CD4-positive, alpha-beta T cell treated with Interleukin-17A for 4 hours (primary cell): ENCODE data around the gene RAB31.
"Not testable (repeated sequence)": the region's sequence is repeated elsewhere in the genome, so short reads cannot be mapped to it uniquely, and the experiment has no call there.

Source experiments
- DNase-seq: peaks from one replicate; pipeline ENCODE4 v3.0.0-alpha.2; 2020; ENCODE audit warnings: mixed read lengths

Gene RAB31

GRCh38 chr18:9764011-9764481 is 55.9 kb downstream of the RAB31 start:
- DNase-seq = no peak

DNA sequence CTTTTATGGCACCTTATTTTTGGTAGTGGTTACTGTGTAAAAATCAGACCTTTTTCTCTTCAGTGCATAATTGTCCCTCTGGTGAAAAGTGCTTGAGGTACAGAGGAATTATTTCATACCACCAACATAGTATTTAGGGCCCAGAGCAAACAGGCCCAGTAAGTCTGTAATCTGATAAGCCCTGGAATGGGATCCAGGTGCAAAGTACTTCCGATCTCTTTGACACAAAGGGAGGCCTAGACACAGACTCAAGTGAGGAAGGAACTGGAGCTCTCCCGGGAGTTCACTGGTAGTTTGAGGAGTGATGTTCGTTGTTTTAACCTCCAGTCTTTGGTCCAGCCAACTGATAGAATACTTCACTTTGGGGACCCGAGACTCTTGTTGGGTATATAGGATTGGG is 57.4 kb downstream of the RAB31 start:
- no peak for DNase-seq

DNA sequence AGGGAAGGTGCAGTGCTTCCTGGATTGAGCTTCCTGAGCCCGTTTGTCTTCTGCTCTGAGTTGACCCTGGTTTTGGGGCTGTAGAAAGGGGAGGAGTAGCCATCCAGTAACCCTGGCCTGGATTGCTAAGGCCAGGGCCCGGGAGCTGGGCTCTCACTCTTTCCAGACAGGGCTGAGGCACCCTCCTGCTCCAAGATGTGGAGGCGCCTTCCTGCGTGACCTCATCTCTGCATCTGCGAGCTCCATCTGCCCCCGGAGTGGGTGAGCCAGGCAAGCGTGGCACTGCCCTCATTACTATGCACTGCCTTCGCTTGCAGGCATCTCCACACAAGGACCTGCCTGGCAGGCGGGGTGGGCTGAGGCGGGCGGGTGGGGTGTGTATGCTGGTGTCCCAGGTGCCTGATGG is 58.0 kb downstream of the RAB31 start:
- no peak for DNase-seq

GRCh38 chr18:9766740-9767139 is 58.6 kb downstream of the RAB31 start:
- DNase-seq = no peak

GRCh38 chr18:9768071-9768691 is 60.1 kb downstream of the RAB31 start:
- not testable (repeated sequence) for DNase-seq

DNA sequence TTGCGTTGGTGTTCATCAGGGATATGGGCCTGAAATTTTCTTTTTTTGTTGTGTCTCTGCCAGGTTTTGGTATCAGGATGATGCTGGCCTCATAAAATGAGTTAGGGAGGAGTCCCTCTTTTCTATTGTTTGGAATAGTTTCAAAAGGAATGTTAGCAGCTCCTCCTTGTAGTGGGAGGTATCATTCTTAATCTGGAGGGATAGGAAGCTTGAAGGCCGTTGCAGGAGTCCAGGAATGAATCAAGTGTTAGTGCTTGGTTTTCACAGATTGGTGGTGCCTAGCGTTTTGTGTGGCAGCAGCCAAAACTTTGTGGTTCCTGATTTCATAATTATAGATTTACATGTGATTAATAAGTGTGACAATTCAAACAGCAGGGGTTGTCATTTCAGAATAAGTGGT is 62.0 kb downstream of the RAB31 start:
- not testable (repeated sequence) for DNase-seq

GRCh38 chr18:9771261-9771976 is 63.3 kb downstream of the RAB31 start:
- peak; percentile 45 for DNase-seq

DNA sequence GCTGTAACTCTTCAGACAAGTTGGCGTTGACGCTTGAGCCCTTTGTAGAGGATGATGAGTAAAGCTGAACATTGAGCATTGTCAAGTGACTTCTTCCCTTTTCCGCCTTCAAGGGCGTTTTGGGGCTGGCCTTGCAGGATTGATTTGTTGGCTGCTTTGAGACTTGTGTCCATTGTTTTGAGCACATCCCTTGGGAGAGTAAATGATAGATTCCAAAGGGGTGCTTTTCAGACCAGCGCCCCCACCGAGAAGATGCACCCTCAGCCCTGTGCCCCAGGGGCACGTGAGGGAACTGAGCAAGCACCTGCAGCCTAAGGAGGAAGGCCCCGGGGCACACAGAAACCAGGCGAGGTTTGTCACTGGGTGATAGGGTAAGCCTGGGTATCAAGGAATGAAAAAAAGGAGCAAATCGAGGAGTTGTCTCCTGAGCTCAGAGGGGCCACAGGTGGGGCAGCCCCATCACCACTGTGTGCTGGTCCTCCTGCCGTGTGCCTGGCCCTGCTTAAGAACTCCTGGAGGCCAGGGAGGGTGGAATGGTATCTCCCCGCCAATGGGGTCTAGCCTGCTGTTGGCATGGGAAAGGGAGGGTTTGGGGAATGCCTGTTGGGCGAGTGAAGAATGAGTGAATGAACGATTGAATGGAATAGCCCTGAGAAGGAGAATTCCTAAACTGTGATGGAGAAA is 64.0 kb downstream of the RAB31 start:
- DNase-seq = no peak

DNA sequence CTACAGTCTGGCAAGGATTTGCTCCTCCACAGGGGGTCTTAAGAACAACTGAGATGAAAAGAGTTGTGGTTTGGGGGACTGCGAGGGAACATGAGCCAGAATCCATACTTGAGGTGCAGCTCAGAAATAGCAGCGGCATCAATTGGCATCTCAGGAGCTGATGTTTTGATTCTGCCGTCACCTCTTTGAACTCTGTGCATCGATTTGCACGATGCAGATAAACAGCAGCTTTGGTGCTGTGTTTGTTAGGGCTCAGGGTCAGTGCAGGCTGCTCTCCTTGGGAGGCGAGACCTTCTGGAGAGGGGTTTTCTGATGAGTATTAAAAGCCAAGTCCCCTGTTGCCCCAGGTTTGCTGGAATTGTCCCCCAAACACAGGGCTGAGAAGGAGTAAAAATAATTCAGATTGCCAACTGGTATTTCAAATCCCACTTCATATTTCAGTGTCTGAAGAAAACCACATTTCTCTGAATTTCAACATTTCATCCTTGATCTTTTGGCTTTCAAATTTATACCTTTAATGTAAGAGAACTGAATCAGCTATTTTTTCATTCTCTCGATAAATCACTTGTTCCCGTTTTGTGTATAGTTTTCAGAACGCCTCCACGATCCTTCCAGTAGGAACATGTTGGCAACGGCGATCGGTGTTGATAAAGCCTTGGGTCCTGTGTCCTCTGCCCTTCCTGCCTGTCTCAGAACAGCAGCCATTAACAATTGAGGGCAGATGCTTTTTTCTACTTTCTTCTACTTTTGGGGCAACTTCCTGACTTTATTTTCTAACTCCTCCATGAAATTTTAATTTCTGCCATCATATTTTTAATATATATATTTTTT is 65.0 kb downstream of the RAB31 start:
- DNase-seq = no peak

GRCh38 chr18:9774150-9774549 is 66.0 kb downstream of the RAB31 start:
- DNase-seq = no peak

DNA sequence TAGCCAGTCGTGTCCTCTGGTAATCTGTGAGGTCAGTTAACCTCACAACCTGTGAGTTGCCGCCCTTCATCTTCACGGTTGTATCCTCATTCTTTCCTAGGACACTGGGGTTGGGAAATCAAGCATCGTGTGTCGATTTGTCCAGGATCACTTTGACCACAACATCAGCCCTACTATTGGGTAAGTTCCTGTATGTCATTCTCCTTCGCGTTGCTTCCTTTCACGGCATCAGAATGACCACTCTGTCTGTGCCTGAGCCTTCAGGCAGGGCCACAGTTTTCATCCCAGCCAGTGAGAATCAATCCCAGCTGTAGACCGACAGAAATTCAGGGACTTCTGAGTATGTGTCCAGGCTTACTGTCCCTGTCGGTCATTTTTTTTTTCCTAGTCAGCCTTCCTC is 67.1 kb downstream of the RAB31 start:
- no peak for DNase-seq

DNA sequence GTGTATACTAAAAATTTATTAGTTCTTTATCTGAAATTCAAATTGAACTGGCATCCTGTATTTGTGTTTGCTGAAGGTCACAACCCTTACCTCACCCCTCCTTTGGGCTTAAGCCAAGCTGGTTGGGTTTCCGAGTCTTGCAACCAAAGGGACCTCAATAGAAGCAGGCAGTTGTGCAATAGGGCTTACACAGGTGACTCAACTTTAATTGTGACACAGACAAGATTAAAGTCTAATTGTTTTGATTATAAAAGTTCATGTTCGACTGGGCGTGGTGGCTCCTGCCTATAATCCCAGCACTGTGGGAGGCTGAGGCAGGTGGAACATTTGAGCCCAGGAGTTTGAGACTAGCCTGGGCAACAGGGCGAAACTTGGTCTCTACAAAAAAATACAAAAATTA is 71.5 kb downstream of the RAB31 start:
- no peak for DNase-seq

GRCh38 chr18:9782073-9782857 is 74.2 kb downstream of the RAB31 start:
- no peak for DNase-seq

DNA sequence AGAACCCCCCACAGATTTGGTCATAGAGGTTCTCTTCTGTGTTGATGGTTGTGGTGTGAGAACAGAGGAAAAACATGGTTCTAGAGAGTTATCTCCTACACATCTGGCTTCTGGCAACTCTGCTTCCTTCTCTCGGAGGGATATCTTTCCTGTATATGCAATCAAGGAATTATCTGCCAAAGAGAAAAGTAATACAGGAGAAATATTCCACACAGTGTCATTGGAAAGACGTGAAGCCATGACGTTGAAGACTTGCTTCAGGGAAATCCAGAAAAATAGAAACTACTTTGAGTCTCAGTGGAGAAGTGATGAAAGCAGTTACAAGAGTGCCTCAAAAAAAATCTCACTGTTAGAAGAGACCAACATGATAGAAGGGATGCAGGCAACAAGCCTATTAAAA is 78.5 kb downstream of the RAB31 start:
- DNase-seq = no peak

GRCh38 chr18:9787036-9787435 is 78.9 kb downstream of the RAB31 start:
- no peak for DNase-seq

DNA sequence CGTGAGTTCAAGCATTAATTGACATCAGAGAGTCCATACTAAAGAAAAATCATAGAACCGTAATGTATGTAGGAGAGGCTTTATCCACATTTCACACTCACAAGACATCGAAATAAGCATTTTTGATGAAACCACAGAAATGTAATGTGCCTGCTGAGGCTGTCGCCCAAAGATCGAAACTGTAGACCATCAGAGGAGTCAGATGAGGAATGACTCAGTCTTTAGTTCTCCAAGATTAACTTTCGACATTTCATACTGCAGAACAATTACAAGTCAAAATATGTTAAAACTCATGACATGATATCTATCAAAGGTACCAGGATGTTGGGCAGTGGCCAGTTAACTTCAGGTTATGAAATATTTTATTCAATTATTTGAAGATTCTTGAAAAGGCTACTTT is 79.6 kb downstream of the RAB31 start:
- no peak for DNase-seq

DNA sequence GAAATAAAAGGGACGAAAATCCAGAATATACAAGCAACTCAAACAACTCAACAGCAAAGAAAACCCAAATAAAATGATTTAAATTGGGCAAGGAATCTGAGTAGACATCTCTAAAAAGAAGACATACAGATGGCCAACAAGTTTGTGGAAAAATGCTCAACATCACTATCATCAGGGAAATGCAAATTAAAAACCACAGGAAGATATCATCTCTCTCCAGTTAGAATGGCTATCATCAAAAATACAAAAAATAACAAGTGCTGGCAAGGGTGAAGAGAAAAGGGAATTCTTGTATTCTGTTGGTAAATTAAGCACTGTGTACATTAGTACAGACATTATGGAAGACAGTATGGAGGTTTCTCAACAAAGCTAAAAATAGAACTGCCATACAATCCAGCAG is 80.0 kb downstream of the RAB31 start:
- no peak for DNase-seq

DNA sequence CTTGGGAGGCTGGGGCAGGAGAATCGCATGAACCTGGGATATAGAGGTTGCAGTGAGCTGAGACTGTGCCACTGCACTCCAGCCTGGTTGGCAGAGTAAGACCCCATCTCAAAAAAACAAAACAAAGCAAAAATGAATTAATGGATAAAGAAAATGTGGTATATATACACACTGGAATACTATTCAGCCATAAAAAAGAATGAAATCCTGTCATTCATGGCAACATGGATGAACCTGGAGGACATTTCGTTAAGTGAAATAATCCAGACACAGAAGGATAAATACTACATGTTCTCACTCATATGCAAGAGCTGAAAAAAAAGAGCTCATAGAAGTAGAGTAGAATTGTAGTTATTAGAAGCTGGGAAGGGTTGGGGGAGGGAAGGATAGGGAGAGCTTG is 80.8 kb downstream of the RAB31 start:
- no peak for DNase-seq

DNA sequence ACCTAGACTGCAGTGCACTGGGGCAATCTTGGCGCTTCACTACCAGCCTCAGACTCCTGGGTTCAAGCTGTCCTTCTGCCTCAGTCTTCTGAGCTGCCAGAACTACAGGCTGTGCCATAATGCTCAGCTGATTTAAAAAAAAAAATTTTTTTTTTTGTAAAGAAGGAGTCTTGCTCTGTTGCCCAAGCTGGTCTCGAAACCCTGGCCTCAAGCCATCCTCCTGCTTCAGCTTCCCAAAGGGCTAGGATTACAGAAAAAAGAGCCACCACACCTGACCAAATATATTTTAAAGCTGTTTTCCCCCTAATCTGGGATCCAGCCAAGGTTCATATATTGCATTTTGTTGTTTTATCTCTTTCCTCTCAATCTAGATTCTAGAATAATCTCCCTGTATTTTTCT is 82.2 kb downstream of the RAB31 start:
- no peak for DNase-seq

DNA sequence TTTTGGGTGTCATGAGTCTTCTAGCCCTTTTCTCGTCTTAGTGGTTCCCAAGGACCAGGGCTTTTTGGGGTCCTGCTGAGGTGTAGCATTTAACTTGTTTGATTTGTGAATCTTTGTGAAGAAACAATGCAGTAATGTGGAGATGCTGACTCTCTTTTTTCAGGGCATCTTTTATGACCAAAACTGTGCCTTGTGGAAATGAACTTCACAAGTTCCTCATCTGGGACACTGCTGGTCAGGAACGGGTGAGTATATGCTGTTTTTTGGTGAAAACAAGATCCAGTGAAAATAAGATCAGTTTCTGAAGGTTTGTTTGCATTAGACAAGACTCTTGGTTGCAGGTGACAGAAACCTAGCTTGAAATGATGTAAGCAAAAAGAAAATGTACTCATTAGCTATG is 83.9 kb downstream of the RAB31 start:
- DNase-seq = no peak

DNA sequence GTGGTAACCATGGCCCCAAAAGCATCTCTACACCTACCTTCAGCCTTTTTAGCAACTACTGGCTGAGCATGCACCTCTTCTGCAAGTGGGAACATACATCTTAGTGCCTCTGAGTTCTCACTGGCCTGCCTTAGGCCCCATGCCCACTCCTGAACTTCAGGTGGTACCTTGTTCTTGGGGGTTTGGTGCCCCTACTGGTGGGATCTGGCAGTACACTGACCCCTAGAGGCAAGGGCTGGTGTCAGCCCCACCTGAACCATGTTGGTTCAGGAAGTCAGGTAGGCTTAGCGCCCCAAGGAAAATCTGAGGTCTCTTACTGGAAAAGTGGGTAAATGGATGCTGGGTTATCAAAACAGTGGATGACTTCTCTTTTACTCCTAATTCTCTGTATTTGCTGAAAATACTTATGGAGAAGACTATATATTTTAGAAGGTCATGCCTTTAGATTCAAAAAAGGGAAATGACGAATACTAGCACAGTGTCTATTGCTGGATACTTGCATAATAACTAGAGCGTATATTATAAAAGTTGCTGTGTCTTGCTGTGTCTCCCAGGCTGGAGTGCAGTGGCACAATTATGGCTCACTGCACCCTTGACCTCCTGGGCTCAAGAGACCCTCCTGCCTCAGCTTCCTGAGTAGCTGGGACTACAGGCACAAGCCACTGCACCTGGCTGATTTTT is 84.6 kb downstream of the RAB31 start:
- peak; percentile 5 for DNase-seq

GRCh38 chr18:9796011-9796410 is 87.9 kb downstream of the RAB31 start:
- no peak for DNase-seq
